ENCODE measurements around the gene PLEKHH2.

PLEKHH2 gene

GRCh38 chr2:43737097-43737854, 100.2 kb downstream of the PLEKHH2 start:
- Histone ChIP-seq H3K27ac (ENCODE audit: low read length) (no peak overlapping the region), H3K4me3 (ENCODE audit: low read length) (no peak overlapping the region), H3K9me3 (ENCODE audit: control insufficient read depth, insufficient read depth, low read length) (no peaks in the 10 kb centered on the region), H3K27me3 (ENCODE audit: control insufficient read depth, insufficient read depth, low read length) (no peaks in the 10 kb centered on the region), H3K4me1 (ENCODE audit: control insufficient read depth, insufficient read depth, low read length) (no peaks in the 10 kb centered on the region), H3K36me3 (ENCODE audit: control insufficient read depth, insufficient read depth, low read length) (no peaks in the 10 kb centered on the region)
- no peak for DNase-seq (ENCODE audit: low read depth, low spot score)
- WGBS (ENCODE audit: insufficient coverage, insufficient read length): no CpG with 5 or more reads among the region's 8 CpGs

- no CpG with 5 or more reads among the region's 2 CpGs for WGBS (ENCODE audit: insufficient coverage, insufficient read length)
- H3K27me3 ChIP-seq (ENCODE audit: control insufficient read depth, insufficient read depth, low read length): no peaks in the 10 kb centered on the region
- H3K4me3 ChIP-seq (ENCODE audit: low read length): no peak overlapping the region
- H3K27ac ChIP-seq (ENCODE audit: low read length): no peak overlapping the region
- H3K4me1 ChIP-seq (ENCODE audit: control insufficient read depth, insufficient read depth, low read length): no peaks in the 10 kb centered on the region
- H3K36me3 ChIP-seq (ENCODE audit: control insufficient read depth, insufficient read depth, low read length): no peaks in the 10 kb centered on the region
- no peaks in the 10 kb centered on the region for H3K9me3 ChIP-seq (ENCODE audit: control insufficient read depth, insufficient read depth, low read length)
- DNase-seq (ENCODE audit: low read depth, low spot score): no peak
These were observed 100.8 kb downstream of the PLEKHH2 start for GRCh38 chr2:43737855-43738254.

DNA sequence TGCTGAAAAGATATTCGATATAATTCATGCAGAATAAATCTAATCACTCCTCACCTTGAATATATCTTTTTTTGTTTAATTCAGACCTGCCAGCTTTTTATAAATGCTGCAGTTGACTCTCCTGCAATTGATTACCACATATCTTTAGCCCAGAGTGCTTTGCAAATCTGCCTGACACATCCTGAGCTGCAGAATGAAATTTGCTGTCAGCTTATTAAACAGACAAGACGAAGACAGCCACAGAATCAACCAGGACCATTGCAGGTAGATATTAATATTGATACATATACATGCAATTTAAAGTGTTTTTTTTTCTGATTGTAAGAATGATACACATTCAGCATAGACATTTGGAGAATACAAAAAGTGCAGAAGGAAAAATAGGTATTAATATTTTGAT, 101.2 kb downstream of the PLEKHH2 start:
- H3K36me3 ChIP-seq (ENCODE audit: control insufficient read depth, insufficient read depth, low read length): no peaks in the 10 kb centered on the region
- no peaks in the 10 kb centered on the region for H3K9me3 ChIP-seq (ENCODE audit: control insufficient read depth, insufficient read depth, low read length)
- 100% methylated on average over 1 of the region's 2 CpGs for WGBS (ENCODE audit: insufficient coverage, insufficient read length)
- H3K4me3 ChIP-seq (ENCODE audit: low read length): no peak overlapping the region
- no peak overlapping the region for H3K27ac ChIP-seq (ENCODE audit: low read length)
- no peaks in the 10 kb centered on the region for H3K4me1 ChIP-seq (ENCODE audit: control insufficient read depth, insufficient read depth, low read length)
- DNase-seq (ENCODE audit: low read depth, low spot score): no peak
- H3K27me3 ChIP-seq (ENCODE audit: control insufficient read depth, insufficient read depth, low read length): no peaks in the 10 kb centered on the region

GRCh38 chr2:43743706-43744105, 106.6 kb downstream of the PLEKHH2 start:
- no peaks in the 10 kb centered on the region for H3K9me3 ChIP-seq (ENCODE audit: control insufficient read depth, insufficient read depth, low read length)
- H3K4me1 ChIP-seq (ENCODE audit: control insufficient read depth, insufficient read depth, low read length): no peaks in the 10 kb centered on the region; the same call in 1 of the 2 replicates
- WGBS (ENCODE audit: insufficient coverage, insufficient read length): no CpG with 5 or more reads among the region's 5 CpGs
- no peak for DNase-seq (ENCODE audit: low read depth, low spot score)
- H3K36me3 ChIP-seq (ENCODE audit: control insufficient read depth, insufficient read depth, low read length): no peaks in the 10 kb centered on the region
- no peaks in the 10 kb centered on the region for H3K27me3 ChIP-seq (ENCODE audit: control insufficient read depth, insufficient read depth, low read length)
- no peak overlapping the region for H3K4me3 ChIP-seq (ENCODE audit: low read length)
- no peak overlapping the region for H3K27ac ChIP-seq (ENCODE audit: low read length)

DNA sequence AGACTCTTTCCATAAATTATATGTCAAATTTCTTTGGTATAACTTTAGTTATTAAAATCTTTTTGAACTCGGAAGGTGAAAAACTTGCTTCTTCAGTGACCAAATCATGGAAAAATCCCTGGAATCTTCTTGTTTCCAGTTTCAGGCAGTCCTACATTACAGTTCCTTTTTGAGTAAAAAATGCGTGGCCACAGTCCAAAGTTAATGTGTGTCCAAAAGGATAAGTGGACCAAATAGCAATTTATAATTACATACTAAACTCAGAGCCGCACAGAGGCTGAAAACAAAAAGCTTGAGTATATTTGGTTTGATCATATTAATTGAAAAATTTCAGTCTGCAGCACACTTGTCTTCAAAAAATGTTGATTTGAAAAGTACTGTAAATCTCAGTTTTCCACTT, 108.4 kb downstream of the PLEKHH2 start:
- H3K36me3 ChIP-seq (ENCODE audit: control insufficient read depth, insufficient read depth, low read length): no peaks in the 10 kb centered on the region
- no peak for DNase-seq (ENCODE audit: low read depth, low spot score)
- H3K4me3 ChIP-seq (ENCODE audit: low read length): no peak overlapping the region
- H3K27me3 ChIP-seq (ENCODE audit: control insufficient read depth, insufficient read depth, low read length): no peaks in the 10 kb centered on the region
- no CpG with 5 or more reads among the region's 3 CpGs for WGBS (ENCODE audit: insufficient coverage, insufficient read length)
- no peaks in the 10 kb centered on the region; the same call in none of the 2 replicates for H3K4me1 ChIP-seq (ENCODE audit: control insufficient read depth, insufficient read depth, low read length)
- H3K9me3 ChIP-seq (ENCODE audit: control insufficient read depth, insufficient read depth, low read length): no peaks in the 10 kb centered on the region
- H3K27ac ChIP-seq (ENCODE audit: low read length): no peak overlapping the region

- no peak overlapping the region for H3K4me3 ChIP-seq (ENCODE audit: low read length)
- no CpG with 5 or more reads among the region's 5 CpGs for WGBS (ENCODE audit: insufficient coverage, insufficient read length)
These were observed 111.3 kb downstream of the PLEKHH2 start for GRCh38 chr2:43748333-43748732.

GRCh38 chr2:43749583-43749982, 112.5 kb downstream of the PLEKHH2 start:
- Histone ChIP-seq H3K4me1 (ENCODE audit: control insufficient read depth, insufficient read depth, low read length) (no peaks in the 10 kb centered on the region; the same call in 1 of the 2 replicates), H3K4me3 (ENCODE audit: low read length) (no peak overlapping the region), H3K27ac (ENCODE audit: low read length) (no peak overlapping the region), H3K9me3 (ENCODE audit: control insufficient read depth, insufficient read depth, low read length) (no peaks in the 10 kb centered on the region), H3K36me3 (ENCODE audit: control insufficient read depth, insufficient read depth, low read length) (no peaks in the 10 kb centered on the region), H3K27me3 (ENCODE audit: control insufficient read depth, insufficient read depth, low read length) (no peaks in the 10 kb centered on the region)
- WGBS (ENCODE audit: insufficient coverage, insufficient read length): no CpG with 5 or more reads among the region's 3 CpGs
- DNase-seq (ENCODE audit: low read depth, low spot score): no peak

More at GRCh38 chr2:43748333-43748732, 111.3 kb downstream of the PLEKHH2 start:
- no peak for DNase-seq (ENCODE audit: low read depth, low spot score)
- Histone ChIP-seq H3K27ac (ENCODE audit: low read length) (no peak overlapping the region), H3K27me3 (ENCODE audit: control insufficient read depth, insufficient read depth, low read length) (no peaks in the 10 kb centered on the region), H3K36me3 (ENCODE audit: control insufficient read depth, insufficient read depth, low read length) (no peaks in the 10 kb centered on the region), H3K9me3 (ENCODE audit: control insufficient read depth, insufficient read depth, low read length) (no peaks in the 10 kb centered on the region), H3K4me1 (ENCODE audit: control insufficient read depth, insufficient read depth, low read length) (no peaks in the 10 kb centered on the region; the same call in none of the 2 replicates)

DNA sequence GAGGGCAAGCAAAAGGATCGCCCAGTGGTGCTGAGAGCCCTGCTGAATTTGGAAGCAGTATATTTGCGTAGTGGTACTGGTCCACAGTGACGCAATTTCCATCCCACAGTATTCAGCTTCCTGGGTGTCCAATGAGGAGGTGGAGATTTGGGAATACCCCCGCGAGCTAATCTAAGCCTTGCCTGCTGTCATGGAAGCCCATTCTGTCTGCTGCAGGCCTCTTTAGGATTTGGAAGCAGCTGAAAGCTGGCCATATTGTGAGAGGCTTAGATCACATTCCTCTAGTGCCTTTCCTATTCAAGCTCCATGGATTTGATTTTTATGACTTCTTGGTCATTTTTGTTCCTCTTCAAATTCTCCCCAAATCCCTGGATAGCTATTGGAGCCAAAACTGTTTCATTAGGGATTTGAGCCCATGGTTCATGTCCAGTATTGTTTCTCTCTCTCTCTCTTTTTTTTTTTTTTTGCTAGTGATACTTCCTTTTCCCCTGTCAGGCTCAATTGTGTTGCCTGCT, 114.5 kb downstream of the PLEKHH2 start:
- DNase-seq (ENCODE audit: low read depth, low spot score): no peak
- Histone ChIP-seq H3K4me1 (ENCODE audit: control insufficient read depth, insufficient read depth, low read length) (no peaks in the 10 kb centered on the region; the same call in 1 of the 2 replicates), H3K9me3 (ENCODE audit: control insufficient read depth, insufficient read depth, low read length) (no peaks in the 10 kb centered on the region), H3K27me3 (ENCODE audit: control insufficient read depth, insufficient read depth, low read length) (no peaks in the 10 kb centered on the region), H3K27ac (ENCODE audit: low read length) (no peak overlapping the region), H3K36me3 (ENCODE audit: control insufficient read depth, insufficient read depth, low read length) (no peaks in the 10 kb centered on the region), H3K4me3 (ENCODE audit: low read length) (no peak overlapping the region)
- no CpG with 5 or more reads among the region's 5 CpGs for WGBS (ENCODE audit: insufficient coverage, insufficient read length)

- no peak for DNase-seq (ENCODE audit: low read depth, low spot score)
- Histone ChIP-seq H3K27ac (ENCODE audit: low read length) (no peak overlapping the region), H3K4me1 (ENCODE audit: control insufficient read depth, insufficient read depth, low read length) (no peaks in the 10 kb centered on the region; the same call in 1 of the 2 replicates), H3K36me3 (ENCODE audit: control insufficient read depth, insufficient read depth, low read length) (no peaks in the 10 kb centered on the region), H3K27me3 (ENCODE audit: control insufficient read depth, insufficient read depth, low read length) (no peaks in the 10 kb centered on the region), H3K4me3 (ENCODE audit: low read length) (no peak overlapping the region), H3K9me3 (ENCODE audit: control insufficient read depth, insufficient read depth, low read length) (no peaks in the 10 kb centered on the region)
These were observed 115.2 kb downstream of the PLEKHH2 start for GRCh38 chr2:43752302-43752701.

DNA sequence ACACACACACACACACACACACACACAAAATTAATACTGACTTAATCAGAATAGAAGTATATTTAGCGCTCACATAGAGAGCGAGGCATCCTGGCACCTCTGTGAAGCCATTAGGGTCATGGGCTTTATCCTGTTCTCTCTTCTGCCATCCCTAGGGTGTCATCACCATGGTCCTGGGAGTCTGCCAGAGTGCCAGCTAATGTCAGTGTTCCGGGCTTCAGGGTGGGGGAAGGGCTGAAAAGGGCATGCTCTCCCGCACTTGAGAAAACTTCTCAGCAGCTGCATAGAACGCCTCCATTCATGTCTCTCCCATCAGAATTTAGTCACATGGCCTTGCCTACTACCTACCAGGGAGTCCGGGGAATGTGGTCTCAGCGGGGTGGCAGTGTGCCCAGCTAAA, 117.1 kb downstream of the PLEKHH2 start:
- no peaks in the 10 kb centered on the region; the same call in 1 of the 2 replicates for H3K4me1 ChIP-seq (ENCODE audit: control insufficient read depth, insufficient read depth, low read length)
- H3K4me3 ChIP-seq (ENCODE audit: low read length): no peak overlapping the region
- H3K9me3 ChIP-seq (ENCODE audit: control insufficient read depth, insufficient read depth, low read length): no peaks in the 10 kb centered on the region
- WGBS (ENCODE audit: insufficient coverage, insufficient read length): no CpG with 5 or more reads among the region's 7 CpGs
- no peak for DNase-seq (ENCODE audit: low read depth, low spot score)
- H3K27ac ChIP-seq (ENCODE audit: low read length): no peak overlapping the region
- no peaks in the 10 kb centered on the region for H3K27me3 ChIP-seq (ENCODE audit: control insufficient read depth, insufficient read depth, low read length)
- no peaks in the 10 kb centered on the region for H3K36me3 ChIP-seq (ENCODE audit: control insufficient read depth, insufficient read depth, low read length)

- Histone ChIP-seq H3K36me3 (ENCODE audit: control insufficient read depth, insufficient read depth, low read length) (no peaks in the 10 kb centered on the region), H3K4me1 (ENCODE audit: control insufficient read depth, insufficient read depth, low read length) (no peaks in the 10 kb centered on the region), H3K27me3 (ENCODE audit: control insufficient read depth, insufficient read depth, low read length) (no peaks in the 10 kb centered on the region), H3K27ac (ENCODE audit: low read length) (no peak overlapping the region), H3K4me3 (ENCODE audit: low read length) (no peak overlapping the region), H3K9me3 (ENCODE audit: control insufficient read depth, insufficient read depth, low read length) (no peaks in the 10 kb centered on the region)
- no peak for DNase-seq (ENCODE audit: low read depth, low spot score)
- WGBS (ENCODE audit: insufficient coverage, insufficient read length): no CpG with 5 or more reads among the region's 3 CpGs
These were observed 121.7 kb downstream of the PLEKHH2 start for GRCh38 chr2:43758739-43759138.

All from iPS DF 6.9 (cell line).